Measurements from ENCODE around the gene SLC13A5. TPM values are rescaled to one million over a fixed set of nuclear protein-coding genes. Genes with fewer than 3 reads are reported as not detected.

Gene SLC13A5
- total and polyA plus RNA-seq, 2 donors (not counting 1 experiment from before 2014, with no cell fraction given), result not detected

- Mint-ChIP-seq H3K27ac (peak within 1 kb of the TSS; percentile 99), H3K27me3 (no peaks in the 10 kb centered on the region), H3K4me1 (peaks cover 37% of the 10 kb centered on the region), H3K9me3 (ENCODE audit: insufficient read depth) (no peaks in the 10 kb centered on the region), H3K4me3 (peak within 1 kb of the TSS; percentile 98)
- Histone ChIP-seq H3K36me3 (replicated peaks in 1 of 2; ENCODE audit: control extremely low read depth in 1 of 2, control insufficient read depth in 1 of 2, extremely low read depth in 1 of 2, insufficient read depth in 2 of 2, low read length in 1 of 2) (peaks cover 1 to 28% of the 10 kb centered on the region in 2 experiments), H3K9ac (ENCODE audit: low read length) (peak within 1 kb of the TSS; percentile 90), H3K4me3 (ENCODE audit: control extremely low read depth in 1 of 5, extremely low read depth in 1 of 5, insufficient read depth in 1 of 5, low read depth in 2 of 5, low read length in 4 of 5) (peak within 1 kb of the TSS; percentile 83 to 94 (median 89)), H3K27ac (ENCODE audit: low read length in 2 of 2) (peak within 1 kb of the TSS; percentile 64 to 89), H4K20me1 (ENCODE audit: control insufficient read depth, insufficient read depth, low read length, poor library complexity, severe bottlenecking) (peaks cover 12% of the 10 kb centered on the region), H3K79me2 (ENCODE audit: control insufficient read depth, insufficient read depth, low read length) (peaks cover 54% of the 10 kb centered on the region), H2AFZ (ENCODE audit: insufficient read depth, low read depth, low read length, poor library complexity, severe bottlenecking) (peak within 1 kb of the TSS; percentile 99), H3K4me2 (replicated peaks; ENCODE audit: low read depth, low read length, poor library complexity, severe bottlenecking) (peak within 1 kb of the TSS; percentile 87), H3K27me3 (replicated peaks in 1 of 4; ENCODE audit: control extremely low read depth in 1 of 4, control insufficient read depth in 3 of 4, insufficient read depth in 4 of 4, low read length in 3 of 4) (no peaks in the 10 kb centered on the region), H3K9me3 (ENCODE audit: control extremely low read depth in 1 of 3, control insufficient read depth in 2 of 3, insufficient read depth in 1 of 3, low read length in 2 of 3) (no peaks in the 10 kb centered on the region), H3K4me1 (ENCODE audit: control insufficient read depth in 2 of 2, insufficient read depth in 2 of 2, low read length in 2 of 2) (peaks cover 22 to 30% of the 10 kb centered on the region in 2 donors)
- WGBS (ENCODE audit: insufficient coverage), result under 1% methylated on average over 52 of the region's 52 CpGs
- intact Hi-C loops (cut with micrococcal nuclease), result loop anchor here (1.0 to 2.0 kb wide), 3 partner anchors 11 to 196 kb away; partner anchors contain the start of genes C17orf100, MED31 and PIMREG
- ATAC-seq (ENCODE audit: low read depth), result peak; percentile 95
- CTCF ChIA-PET, result no interaction called here
- TF ChIP-seq CTCF (IDR thresholded peaks at IDR 0.05) (no peak), EZH2 (IDR thresholded peaks at IDR 0.05; ENCODE audit: borderline replicate concordance, insufficient read depth, low read depth, low read length, poor library complexity, severe bottlenecking) (no peak)
- POLR2A ChIA-PET, result interaction anchor here (0.6 to 1.5 kb wide), 5 partner anchors 10 to 1452 kb away, joined by 3 to 5 read pairs (median 3); partner anchors contain the start of genes C17orf100 and MED31
- peak; percentile 95 for DNase-seq
Observed at GRCh38 chr17:6640536-6641246, 72.5 kb downstream of the SLC13A5 start, which contains the start of the genes KIAA0753 and TXNDC17. KIAA0753 (minus strand) TSS chr17:6640711; CDS start chr17:6635103, 5,608 bp downstream. TXNDC17 (plus strand) TSS chr17:6641060; CDS start chr17:6641083, 23 bp downstream.

Measured in B cell (primary cell).